GM19463 (cell line): ENCODE data around the gene NXPH2.
A peak's percentile ranks its signal among the peaks of the same experiment; 100 is the strongest.

Experiments
- ATAC-seq: cut with Tn5 transposase; IDR thresholded peaks from one replicate; pipeline ENCODE4 v1.9.1; 2021; ENCODE audit warnings: mild to moderate bottlenecking, moderate library complexity; ENCODE audit not compliant: unreplicated experiment

Gene NXPH2

GRCh38 chr2:138640921-138641676 is 139.1 kb downstream of the NXPH2 start:
- ATAC-seq: peak; percentile 75

- no peak for ATAC-seq
Measured at GRCh38 chr2:138637686-138638085, 142.5 kb downstream of the NXPH2 start.

GRCh38 chr2:138637061-138637460 is 143.1 kb downstream of the NXPH2 start:
- ATAC-seq: no peak

GRCh38 chr2:138633049-138633448 is 147.1 kb downstream of the NXPH2 start:
- no peak for ATAC-seq

- no peak for ATAC-seq
Measured at GRCh38 chr2:138632066-138632620, 148.0 kb downstream of the NXPH2 start.

- ATAC-seq: no peak
Measured at GRCh38 chr2:138630164-138630563, 150.0 kb downstream of the NXPH2 start.

GRCh38 chr2:138626148-138626547 is 154.0 kb downstream of the NXPH2 start:
- no peak for ATAC-seq

GRCh38 chr2:138622613-138623012 is 157.6 kb downstream of the NXPH2 start:
- ATAC-seq: no peak

- ATAC-seq: no peak
Measured at GRCh38 chr2:138621139-138621538, 159.1 kb downstream of the NXPH2 start.

GRCh38 chr2:138620431-138620830 is 159.8 kb downstream of the NXPH2 start:
- no peak for ATAC-seq
